Stimulated activated CD8-positive, alpha-beta memory T cell treated with anti-CD3 and anti-CD28 coated beads, Interleukin-7, amount 100 ng/mL, for 24 hours (primary cell): Measurements from ENCODE around the gene AGPAT2.

ENCODE experiments used
- DNase-seq: peaks from one replicate; pipeline ENCODE4 v3.0.0-alpha.2; 2020; ENCODE audit warnings: low read depth

The AGPAT2 gene

DNA sequence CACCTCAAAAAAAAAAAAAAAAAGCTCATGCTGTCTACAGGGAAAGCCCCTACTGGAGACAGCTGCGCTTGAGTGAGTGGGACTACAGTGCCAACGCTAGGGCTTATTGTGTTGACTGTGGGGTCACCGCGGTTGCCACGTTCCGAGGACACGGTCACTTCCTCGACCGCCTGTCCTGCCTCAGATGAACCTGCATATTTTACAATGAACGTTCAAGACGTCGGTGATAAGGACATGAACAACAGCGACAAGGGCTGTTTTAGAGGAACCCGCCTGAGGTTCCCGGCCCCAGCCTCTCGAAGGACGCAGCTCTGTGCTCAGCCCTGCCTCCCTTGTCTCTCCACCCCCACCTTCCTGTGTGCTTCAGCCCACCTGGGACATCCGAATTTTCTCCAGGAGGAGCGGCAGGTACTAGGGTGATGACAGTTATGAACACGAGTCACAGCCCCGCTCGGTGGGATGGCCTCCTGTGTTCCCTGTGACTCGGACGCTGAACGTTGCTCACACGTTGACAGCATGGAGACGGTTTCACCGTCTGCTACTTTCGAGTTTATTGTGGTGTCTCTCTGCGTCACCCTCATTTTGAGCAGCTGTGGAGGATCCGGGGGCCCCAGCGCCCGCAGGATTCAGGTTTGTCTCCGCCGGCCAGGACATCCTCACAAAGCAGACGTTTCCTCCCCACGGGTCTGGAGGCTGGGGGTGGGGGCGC, 13.9 kb upstream of the AGPAT2 start:
- peak; percentile 40 for DNase-seq

DNA sequence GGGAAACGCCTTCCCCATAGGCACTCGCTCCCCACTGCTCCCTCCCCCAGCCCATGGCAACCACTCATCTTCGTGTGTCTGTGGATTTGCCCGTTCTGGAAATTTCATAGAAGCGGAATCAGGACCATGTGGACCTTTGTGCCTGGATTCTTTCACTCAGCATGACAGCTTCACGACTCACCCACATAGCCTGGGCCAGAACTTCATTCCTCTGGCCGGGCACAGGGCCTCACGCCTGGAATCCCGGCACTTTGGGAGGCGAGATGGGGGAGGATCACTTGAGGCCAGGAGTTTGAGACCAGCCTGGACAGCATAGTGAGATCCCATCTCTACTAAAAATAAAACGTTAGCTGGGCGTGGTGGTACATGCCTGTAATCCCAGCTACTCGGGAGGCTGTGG, 13.0 kb upstream of the AGPAT2 start:
- DNase-seq = no peak

DNA sequence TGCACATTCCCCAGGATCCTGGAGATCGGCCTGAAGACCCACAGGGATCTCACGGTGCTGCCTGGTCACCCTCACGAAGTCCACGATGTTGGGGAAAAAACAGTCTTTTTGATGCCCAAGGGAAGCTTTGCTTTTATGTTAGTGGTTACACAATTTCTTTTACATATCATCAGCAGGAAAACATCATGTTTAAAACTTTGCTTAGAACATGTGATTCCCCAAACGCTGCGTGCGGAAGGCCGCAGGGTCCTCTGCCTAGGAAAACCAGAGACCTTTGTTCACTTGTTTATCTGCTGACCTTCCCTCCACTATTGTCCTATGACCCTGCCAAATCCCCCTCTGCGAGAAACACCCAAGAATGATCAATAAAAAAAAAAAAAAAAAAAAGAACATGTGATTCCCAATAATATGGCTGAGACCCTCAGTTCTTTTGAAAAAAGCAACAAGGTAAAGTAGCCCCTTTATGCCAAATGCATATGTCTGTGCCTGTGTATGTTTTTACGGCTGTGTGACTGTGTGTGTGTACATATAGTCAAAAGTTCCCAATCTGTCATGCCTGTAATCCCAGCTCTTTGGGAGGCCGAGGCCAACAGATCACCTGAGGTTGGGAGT, 11.5 kb upstream of the AGPAT2 start:
- no peak for DNase-seq

DNA sequence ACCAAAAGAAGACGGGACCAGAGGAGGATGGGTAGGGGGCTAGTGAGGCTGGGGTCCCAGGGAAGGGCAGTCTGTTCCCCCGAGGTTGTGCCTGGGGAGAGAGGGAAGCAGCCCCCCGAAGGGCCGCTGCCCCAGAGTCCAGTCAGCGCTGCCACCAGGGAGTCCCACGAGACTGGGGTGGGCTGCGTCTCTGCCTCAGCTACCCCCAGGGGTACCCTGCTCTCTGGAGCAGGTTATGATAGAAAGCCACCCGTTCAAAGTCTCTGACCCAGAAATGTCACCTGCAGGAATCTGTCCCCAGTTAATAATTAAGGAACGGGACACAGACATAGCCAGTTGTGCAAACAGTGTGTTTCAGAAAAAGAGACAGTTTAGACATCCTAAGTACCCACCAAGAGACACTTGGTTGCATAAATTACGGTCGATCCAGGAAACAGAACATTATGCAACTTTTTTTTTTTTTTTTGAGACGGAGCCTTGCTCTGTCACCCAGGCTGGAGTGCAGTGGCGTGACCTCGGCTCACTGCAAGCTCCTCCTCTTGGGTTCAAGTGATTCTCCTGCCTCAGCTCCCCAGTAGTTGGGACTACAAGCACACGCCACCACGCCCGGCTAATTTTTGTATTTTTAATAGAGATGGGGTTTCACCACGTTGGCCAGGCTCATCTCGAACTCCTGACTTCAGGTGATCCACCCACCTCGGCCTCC, 10.7 kb upstream of the AGPAT2 start:
- no peak for DNase-seq

DNA sequence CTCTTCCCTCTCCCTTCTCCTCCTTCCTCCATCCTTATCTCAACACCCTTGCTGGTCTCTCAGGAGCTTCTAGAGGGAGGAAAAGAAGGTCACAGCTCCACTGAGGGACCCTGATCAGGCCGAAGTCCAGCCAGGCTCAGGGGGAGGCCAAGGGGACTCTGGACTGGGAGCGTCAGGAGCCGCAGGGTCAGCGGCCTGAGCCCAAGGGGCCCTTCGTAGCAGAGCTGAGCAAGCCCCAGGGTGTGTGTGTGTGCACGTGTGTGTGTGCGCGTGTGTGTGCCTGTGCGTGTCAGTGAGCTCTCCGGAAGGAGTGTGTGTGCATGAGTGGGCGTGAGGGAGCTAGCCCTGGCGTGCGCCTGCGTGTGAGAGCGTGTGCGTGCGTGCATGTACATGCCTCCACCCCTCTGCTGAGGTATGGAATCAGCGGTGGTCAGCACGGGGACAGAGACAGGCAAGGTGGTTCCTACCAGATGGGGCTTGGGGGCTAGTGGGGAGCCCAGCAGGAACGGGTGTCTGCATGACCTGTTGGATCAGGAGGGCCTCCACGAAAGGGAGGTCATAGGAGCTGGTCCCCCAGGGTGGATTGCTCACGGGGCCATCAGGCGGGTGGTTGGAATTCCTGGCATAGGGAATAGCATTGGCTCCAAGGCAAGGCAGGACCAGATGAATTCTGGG, 10.0 kb upstream of the AGPAT2 start:
- DNase-seq = no peak

DNA sequence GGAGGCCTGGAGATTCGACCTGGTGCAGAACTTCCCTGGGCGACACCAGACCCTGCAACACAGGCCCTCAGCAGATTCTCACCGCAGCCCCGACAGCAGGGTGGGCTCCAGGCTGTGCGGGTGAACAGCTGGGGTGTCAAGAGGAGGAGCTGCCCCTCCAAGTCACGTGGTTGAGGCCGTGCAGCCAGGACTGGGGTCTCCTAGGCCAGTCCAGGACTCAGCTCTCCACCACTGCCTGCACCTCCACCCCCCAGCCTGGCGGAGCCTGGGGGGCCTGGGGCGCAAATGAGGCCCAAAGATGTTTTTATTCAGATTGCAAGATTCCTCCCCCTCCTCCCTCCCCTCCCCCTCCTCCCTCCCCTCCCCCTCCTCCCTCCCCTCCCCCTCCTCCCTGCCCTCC, 9.2 kb upstream of the AGPAT2 start:
- no peak for DNase-seq

DNA sequence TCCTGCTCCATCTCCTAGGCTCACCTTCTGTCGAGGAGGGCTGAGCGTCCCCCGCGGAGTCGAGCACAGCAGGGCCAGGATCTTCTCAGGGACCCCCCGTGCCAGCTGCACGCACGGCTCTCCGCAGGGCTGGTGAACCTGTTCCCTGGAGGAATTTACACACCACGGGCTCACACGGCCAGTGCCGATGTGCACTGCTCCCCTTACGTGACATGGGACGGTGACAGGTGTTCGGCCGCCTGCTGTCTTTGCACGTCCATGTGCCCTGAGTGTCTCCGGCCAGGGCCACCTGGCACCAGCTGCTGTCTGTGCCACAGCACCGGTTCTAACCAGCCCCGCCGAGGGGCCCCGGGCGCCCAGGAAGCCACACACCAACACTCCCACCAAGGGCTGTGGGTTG, 8.7 kb upstream of the AGPAT2 start:
- DNase-seq = no peak

DNA sequence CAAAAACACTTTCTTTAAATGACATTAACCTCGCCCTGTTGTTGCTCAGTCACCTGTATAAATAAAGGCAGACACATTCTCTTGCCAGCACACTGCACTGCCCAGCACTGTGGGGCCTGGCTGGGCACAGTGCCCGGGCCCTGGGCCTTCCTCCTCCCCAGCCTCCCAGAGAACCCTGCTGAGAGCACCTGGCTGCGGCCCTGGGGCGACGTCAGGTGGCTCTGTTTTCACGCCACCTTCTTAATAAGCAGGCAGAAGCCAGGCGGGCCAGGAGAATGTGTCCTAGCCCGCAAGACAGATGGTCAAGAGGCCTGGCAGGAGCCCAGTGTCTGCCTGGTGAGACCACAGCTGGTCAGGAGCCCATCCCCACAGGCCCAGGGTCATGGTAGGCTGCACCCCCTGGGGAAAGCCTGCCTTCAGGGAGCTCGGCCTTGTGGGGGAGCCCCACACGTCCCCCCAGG, 8.2 kb upstream of the AGPAT2 start:
- no peak for DNase-seq

DNA sequence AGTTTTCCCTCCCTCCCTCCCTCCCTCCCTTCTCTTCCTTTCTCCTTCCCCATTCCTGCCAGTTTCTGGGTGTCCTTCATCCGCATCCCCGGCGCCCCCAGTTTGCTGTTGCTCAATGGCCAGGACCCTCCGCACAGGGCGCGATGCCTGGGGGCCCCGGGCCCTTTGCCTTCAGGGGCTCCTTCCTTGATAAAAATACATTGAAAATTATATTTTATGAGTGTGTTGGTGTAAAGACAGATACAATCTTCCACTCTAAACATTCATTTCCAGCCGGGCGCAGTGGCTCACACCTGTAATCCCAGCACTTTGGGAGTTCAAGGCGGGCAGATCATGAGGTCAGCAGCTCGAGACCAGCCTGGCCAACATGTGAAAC, 7.6 kb upstream of the AGPAT2 start:
- no peak for DNase-seq

DNA sequence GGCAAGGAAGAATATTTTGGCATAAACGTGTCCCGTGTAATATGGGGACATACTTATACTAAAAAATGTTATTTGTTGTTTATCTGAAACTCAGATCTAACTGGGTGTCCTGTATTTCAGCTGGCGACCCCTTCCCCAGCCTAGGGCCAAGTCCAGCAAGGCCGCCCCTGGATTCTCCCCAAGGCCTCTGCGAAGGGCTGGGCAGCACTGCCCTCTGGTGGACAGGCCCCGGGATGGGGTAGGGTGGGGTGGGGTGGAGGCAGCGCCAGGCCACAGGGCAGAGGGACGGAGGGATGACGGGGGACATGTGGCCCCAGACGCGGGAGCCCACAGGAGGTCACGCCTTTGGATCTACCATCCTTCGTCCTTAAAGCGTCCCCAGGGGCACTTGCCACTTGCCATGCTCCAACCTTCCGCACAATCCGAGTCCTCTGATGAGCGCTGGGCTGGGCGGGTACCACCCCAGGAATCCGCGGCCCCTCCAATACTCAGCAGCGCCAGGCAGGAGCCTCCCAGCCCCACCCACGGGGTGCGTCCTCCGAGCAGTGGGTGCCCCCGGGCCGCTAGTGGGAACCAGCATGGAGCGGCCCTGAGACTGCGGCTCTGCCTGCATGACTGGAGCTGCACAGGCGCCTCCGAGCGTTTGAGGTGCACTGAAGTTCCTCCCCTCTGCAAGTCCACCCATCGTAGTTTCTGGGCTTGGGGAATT, 7.1 kb upstream of the AGPAT2 start:
- DNase-seq = no peak

DNA sequence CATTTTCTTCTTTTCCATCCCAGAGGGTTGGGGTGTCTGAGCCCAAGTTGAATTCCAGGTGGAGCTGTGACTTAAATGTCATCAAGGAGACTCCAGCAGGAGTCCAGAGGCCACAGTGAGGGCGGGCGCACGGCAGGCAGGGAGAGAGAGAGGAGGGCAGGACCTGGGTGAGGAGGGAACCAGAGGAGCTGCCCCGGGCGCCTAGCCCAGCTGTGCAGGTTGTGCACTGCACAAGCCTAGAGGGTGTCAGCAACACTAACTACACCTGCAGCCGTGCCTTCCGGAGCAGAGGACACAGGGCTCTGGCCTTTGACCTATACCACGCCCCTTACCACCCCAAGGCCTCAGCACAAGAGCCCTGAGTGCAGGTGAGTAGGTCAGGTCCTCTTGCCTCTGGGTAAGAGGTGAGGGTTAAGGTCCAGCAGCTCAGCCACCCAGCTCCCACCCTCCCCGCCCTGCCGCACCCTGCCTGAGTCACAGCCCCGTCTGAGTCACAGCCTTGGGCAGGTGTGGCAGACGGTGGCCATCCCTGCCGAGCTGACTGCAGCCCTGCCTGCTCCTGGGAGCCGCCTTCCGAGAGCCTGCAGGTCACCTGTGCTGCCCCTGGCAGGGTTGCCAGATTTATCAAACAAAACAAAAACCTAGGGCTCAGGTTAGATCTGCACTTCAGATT, 6.4 kb upstream of the AGPAT2 start:
- no peak for DNase-seq

DNA sequence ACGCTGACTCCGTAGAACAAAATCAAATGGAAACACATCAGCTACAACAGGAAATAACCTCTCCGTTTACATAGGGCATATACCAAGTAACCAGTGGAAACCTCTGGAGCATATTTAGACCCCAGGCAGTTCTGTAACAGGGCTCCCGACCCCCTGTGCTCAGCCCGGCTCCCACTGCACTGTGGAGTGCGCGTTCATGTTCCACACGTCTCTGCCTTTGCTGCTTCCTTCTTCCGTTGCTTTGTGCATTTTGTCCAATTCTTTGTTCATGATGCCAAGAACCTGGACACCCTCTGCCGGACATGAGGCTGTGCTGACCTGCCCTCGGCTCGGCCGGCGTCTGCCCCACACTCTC, 5.9 kb upstream of the AGPAT2 start:
- DNase-seq = no peak

DNA sequence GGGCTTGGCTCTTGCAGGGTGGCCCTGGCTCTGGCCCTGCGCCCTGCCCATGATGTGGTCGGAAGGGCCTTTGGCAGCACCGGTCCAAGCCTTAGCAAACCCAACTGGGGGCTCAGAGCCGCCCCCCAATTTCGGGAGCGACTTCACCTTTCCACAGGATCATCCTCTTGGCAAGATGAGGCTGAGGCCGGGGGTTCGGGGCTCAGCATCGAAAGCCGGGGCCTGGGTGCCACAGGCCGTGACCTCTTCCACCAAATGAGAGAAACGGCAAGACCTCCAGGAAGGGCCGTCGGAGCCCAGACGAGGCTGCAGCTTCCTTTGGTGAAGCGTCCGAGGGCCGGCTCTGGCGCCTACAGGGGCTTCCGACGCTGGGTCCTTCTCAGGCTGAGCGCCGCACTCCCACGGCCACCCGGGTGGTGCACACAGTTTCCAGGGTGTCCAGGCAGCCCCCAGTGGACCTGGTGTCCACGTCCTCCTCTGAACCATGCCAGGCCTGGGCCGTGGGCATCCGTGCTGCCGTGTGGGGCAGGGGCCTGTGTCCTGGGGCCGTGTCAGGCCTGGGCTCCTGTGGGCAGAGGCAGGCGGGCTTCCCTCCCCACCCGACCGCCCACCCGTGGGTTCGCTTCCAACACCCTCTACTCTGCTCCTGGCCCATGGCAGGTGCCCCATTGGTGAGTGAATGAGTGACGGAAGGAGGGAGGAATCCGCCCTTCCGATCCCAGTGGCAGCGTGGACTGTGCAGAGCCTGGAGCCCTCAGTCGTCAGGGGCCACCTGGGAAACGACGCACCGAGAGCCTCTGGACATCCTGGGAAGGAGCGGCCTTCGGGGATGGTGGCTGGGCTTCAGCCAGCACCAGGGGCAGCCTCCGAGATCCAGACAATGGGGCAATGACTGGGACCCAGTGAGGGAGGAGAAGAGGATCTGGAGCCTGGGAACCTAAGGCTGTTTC, 5.2 kb upstream of the AGPAT2 start:
- no peak for DNase-seq

DNA sequence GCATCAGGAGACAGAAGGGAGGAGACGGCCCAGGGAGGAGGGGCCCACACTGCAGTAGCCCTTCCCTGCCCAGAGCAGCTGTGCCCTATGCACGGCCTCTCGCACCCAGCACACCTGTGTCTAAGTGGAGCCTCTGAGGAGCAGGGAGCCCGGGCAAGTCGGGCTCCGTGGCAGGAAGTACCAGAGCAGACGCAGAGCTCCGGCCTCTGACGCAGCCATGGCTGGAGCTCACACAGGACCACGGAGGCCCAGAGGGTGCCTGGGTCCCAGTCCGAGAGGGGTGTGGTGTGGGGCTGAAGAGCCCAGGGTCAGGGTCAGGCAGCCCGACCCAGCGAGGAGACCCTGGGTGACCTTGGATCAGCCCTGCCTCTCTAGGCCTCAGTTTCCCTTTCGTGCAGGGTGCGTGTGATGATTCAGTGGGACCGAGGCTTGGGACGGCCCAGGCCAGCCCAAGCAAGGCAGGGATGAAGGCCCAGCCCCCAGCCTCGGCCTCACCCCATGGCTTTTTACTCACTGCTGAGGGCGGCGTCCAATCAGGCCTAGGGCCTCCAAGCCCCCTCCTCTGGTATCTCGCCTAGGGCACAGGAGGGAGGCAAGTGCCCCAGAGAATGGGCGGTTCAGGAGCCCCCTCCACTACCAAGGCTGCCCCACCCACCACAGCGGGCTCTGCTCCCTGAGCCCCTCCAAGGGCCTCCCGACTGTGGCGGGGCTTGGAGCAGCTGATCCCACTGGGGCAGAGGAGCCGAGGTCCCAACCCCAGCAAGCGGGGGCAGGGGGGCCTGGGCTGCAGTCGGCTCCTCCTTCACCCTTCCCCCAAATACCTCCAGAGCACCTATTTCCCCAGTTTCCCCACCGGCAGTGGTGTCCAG, 4.3 kb upstream of the AGPAT2 start:
- no peak for DNase-seq

DNA sequence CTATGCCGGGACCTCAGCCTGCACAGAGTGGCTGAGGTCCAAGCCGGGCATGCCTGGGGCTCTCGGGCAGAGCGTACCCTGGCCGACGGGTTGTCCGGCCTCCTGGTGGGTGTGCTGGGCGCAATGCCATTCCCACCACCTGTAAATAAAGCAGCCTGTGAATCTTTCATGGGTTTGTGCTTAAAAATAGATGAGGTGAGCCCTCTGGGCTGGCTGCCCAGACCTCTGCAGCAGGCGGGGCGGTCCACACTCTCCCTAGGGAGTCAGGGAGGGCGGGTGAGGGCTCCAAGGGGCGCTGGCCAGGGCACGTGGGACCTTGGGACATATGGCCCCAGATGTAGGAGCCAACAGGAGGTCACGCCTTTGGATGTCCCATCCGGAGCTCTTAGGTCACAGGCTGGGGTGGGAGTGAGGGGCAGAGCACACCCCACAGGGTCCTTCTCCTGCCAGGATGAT, 3.6 kb upstream of the AGPAT2 start:
- DNase-seq = no peak

DNA sequence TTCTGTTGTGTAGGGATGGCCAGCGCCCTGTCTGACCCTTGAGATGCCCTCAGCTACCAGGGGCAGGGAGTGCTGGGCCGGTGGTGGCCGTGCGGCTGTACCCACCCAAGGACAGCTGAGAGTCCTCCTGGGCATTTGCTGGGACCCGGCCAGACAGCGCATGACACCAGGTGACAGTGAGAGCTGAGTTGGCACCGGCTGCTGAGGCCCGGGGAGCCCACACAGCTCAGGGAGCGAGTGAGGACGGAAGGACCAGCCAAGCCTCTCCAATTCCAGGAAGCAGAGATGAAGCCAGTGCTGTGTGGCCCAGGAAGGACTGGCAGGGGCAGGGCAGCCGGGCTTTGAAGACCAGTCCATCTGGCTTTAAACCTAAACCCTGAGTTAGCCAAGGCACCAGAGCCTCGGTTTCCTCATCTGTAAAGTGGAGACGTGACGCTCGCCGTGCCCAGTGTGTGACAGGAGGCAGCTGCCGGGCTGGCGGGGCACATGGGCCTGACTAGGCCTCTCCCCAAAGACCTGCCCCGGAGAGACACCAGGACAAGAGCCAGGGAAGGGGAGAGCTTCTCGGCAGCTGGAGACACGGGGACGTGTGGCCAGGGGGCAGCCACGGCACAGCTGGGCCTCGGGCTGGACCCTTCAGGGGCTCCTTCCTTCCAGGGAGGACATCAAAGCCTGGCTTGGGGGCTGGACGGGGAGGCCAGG, 3.0 kb upstream of the AGPAT2 start:
- no peak for DNase-seq

DNA sequence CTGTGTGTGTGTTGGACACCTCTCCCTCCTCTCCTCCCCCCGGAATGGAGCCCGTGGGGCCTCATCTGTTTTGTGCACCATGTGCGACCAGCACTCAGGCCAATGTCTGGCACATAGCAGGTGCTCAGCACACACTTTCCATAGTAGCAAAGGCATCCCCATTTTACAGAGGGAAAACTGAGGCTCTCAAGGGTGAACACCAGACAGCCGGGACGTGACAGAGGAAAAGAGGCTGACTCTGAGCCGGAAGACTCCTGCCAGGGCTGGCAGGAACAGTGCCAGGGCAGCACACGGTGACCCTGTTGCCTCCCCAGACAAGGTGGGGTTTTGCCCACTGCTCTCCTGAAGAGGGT, 1.8 kb upstream of the AGPAT2 start:
- no peak for DNase-seq

DNA sequence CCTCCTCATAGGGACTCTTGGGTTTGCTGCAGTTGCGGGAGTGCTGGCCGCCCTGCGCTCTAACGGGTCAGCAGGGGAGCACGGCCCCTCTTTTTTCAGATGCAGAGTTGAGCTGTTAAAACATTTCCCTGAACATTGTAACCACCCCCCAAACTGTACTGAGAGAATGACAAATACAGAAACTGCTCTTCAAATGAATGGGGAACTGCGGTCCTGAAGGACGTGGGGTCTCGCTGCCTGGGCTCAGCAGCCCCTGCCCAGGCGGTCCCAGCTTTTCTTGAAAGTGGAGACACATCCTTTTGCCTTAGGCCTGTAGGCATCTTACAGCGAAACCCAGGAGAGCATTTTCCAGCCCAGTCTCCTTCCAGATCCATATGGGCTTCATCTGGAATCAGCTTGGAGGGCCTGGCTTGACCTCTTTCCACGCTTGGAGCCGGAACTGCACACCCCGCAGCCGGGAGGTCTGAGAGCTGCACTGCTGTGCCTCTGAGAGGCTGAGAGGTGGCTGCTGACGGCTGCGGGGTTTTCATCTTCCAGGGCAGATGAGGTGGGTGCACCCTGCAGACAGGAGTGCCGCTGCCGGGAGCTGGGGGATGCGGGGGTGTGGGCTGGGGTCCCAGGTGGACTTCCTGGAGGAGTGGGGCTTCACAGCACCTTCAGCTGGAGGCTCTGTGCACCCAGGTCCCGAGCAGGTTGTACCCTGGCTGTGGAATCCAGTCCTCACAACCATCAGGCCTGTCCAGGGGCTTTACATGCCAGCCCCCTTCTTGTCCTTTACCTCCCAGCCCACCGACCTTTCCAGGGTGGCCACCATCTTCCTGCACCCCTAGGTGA, 1.2 kb upstream of the AGPAT2 start:
- DNase-seq = no peak
